Inferior parietal cortex (tissue), 1 donor: ENCODE data around the gene CA7.
"Not testable (repeated sequence)": the region's sequence is repeated elsewhere in the genome, so short reads cannot be mapped to it uniquely, and the experiment has no call there.

Experiments
- DNase-seq: peaks from one replicate; pipeline ENCODE4 v3.0.0-alpha.2; 2016; ENCODE audit errors: extremely low spot score

The CA7 gene

GRCh38 chr16:66846266-66846665 lies 2.1 kb downstream of the CA7 start:
- no peak for DNase-seq

GRCh38 chr16:66846831-66847230 lies 2.6 kb downstream of the CA7 start:
- DNase-seq = no peak

GRCh38 chr16:66847533-66848067 lies 3.4 kb downstream of the CA7 start:
- DNase-seq = no peak

GRCh38 chr16:66848172-66848571 lies 4.0 kb downstream of the CA7 start:
- DNase-seq = no peak

- DNase-seq = no peak
These were observed 4.8 kb downstream of the CA7 start for GRCh38 chr16:66849021-66849420.

GRCh38 chr16:66849549-66849948 lies 5.3 kb downstream of the CA7 start:
- DNase-seq = no peak

- no peak for DNase-seq
These were observed 6.1 kb downstream of the CA7 start for GRCh38 chr16:66850115-66850815.

- no peak for DNase-seq
These were observed 7.2 kb downstream of the CA7 start for GRCh38 chr16:66851166-66851964.

- DNase-seq = no peak
These were observed 9.3 kb downstream of the CA7 start for GRCh38 chr16:66853261-66854139.

GRCh38 chr16:66856184-66856730 lies 12.0 kb downstream of the CA7 start:
- no peak for DNase-seq

- no peak for DNase-seq
These were observed 12.6 kb downstream of the CA7 start for GRCh38 chr16:66856801-66857200.

- no peak for DNase-seq
These were observed 13.2 kb downstream of the CA7 start for GRCh38 chr16:66857437-66857836.

GRCh38 chr16:66858740-66859396 lies 14.7 kb downstream of the CA7 start:
- no peak for DNase-seq

- no peak for DNase-seq
These were observed 15.3 kb downstream of the CA7 start for GRCh38 chr16:66859397-66860068.

GRCh38 chr16:66862023-66862520 lies 17.9 kb downstream of the CA7 start:
- DNase-seq = no peak

- DNase-seq = no peak
These were observed 19.5 kb downstream of the CA7 start for GRCh38 chr16:66863707-66864106.

- no peak for DNase-seq
These were observed 25.2 kb downstream of the CA7 start for GRCh38 chr16:66869424-66869823.

- DNase-seq = not testable (repeated sequence)
These were observed 27.1 kb downstream of the CA7 start for GRCh38 chr16:66871363-66871762.

GRCh38 chr16:66871840-66872239 lies 27.6 kb downstream of the CA7 start:
- no peak for DNase-seq

- no peak for DNase-seq
These were observed 28.3 kb downstream of the CA7 start for GRCh38 chr16:66872559-66872942.
